Esophagus mucosa (tissue), 1 donor: ENCODE data around the gene CES5A. TPM values are rescaled to one million over a fixed set of nuclear protein-coding genes. Genes with fewer than 3 reads are reported as not detected.
"Not testable (repeated sequence)": the region's sequence is repeated elsewhere in the genome, so short reads cannot be mapped to it uniquely, and the experiment has no call there.

ENCODE experiments used
- ATAC-seq: fragments of 200-7000 bp; cut with Tn5 transposase; one replicate; pipeline ENCODE4 v1.9.1; 2020
- total RNA-seq: library from RNA; stranded (reverse); gene quantifications from one replicate; pipeline ENCODE4 v1.2.4, GENCODE V29; 2023
- donor health status: DM: yes; HTN: yes; CAD: no.

The CES5A gene
- total RNA-seq, 1 donor from 2014 or later = not detected

- no peak for ATAC-seq
Measured at GRCh38 chr16:55828680-55829079, 46.5 kb downstream of the CES5A start.

GRCh38 chr16:55825115-55825728 is 50.0 kb downstream of the CES5A start:
- no peak for ATAC-seq

DNA sequence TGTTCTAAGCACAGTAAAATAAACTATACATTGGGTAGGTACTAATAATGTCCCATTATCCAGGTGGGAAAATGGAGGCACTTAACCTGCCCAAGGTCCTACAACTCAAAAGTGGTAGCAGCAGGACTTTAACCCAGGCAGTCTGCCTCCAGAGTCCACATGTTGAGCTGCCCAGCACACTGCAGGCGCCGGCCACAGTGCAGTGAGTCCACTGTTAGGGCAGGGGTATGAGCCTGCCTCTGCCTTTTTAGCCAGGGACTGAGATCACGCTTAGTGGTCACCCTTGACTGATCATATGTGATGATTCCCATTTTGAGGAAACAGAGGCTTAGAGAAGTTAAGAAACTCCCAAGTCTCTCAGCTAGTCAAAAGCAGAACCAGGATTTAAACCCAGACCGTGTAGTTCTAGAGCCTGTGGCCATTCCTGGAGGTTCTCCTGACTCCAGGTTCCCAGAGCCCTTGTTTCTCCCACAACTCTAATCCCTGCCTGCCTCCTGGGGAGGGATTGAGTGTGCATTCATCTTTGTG is 50.6 kb downstream of the CES5A start:
- ATAC-seq = no peak

DNA sequence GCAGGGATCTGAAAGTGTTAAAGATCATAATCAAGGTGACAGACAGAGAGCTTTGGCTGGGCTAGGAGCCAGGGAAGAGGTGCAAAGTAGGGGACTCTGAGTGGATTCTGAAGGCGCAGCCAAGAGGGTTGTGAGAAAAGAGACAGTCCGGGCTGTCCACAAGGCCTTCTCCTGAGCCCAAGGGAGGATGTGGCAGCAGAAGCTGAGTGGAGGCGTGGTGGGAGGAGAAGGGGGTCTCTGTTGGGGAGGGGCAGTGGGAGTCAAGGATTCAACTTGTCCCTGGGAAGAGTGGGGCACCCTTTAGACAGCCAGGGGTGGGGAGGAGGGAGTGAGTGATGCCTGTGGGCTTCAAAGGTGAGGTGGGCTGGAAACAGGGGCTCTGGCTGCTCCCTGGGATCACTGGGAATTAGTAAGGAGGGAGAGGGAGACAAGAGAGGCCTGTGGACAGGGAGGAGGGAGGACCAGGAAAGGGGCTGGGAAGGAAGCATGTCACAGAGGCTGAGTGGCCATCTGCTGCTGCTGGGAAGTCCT is 52.8 kb downstream of the CES5A start:
- no peak for ATAC-seq

DNA sequence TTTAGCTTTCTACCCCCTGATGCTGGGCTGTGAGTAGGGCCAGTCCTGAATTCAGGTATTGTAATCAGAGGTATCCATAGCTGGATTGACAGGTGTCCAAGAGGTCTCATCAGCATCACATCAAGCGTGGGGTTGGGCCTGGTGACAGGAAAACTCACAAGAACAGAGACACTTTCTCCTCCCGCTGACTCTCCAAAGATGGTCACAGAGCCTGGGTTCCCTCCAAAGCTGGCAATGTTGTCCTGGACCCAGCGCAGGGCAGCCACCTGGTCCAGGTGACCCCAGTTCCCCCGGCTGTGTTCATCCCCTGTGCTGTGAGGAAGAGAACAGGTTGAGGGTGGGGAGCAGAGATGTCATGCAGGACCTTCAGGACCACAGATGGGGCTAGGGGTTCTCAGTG is 54.0 kb downstream of the CES5A start:
- ATAC-seq = no peak

- no peak for ATAC-seq
Measured at GRCh38 chr16:55820615-55821014, 54.6 kb downstream of the CES5A start.

- ATAC-seq = no peak
Measured at GRCh38 chr16:55817236-55817912, 57.8 kb downstream of the CES5A start.

DNA sequence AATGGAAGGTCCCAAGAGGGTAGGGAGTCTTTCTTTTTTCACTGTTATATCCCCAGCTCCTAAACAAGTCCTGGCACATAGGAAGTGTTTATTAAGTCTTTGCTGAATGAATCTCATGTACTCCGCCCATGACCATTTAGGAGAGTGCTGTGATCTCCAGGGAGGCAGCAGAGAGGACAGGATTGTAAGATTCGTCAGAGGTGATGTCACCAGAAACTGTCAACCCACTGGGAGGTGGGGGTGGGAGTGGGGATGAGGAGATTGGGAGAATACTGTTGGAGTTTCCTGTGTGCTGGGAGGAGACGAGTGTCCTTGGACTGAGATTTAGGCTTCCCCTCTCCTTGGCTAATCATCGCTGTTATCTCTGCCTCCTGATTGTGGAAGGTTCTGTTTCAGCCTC is 59.0 kb downstream of the CES5A start:
- ATAC-seq = peak; percentile 37

DNA sequence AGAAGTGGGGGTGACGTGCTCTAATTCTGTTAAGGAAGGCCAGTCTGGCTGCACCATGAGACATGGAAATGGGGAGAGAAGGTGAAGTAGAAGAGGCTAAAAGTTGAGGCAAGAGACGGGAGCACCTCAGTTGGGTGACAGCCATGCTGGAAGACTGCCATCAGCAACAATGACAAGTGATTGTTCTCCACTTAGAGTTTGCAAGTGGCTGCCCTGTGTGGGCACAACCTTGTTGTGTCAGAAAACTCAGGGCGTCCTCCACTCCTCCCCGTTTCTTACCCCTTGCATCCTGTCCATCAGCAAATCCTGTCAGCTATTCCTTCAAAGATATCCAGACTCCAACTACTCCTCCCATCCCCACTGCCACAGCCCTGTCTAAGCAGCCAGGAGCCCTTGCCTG is 59.9 kb downstream of the CES5A start:
- no peak for ATAC-seq

- ATAC-seq = not testable (repeated sequence)
Measured at GRCh38 chr16:55814174-55814573, 61.0 kb downstream of the CES5A start.

- not testable (repeated sequence) for ATAC-seq
Measured at GRCh38 chr16:55813730-55814129, 61.4 kb downstream of the CES5A start.

GRCh38 chr16:55812951-55813350 is 62.2 kb downstream of the CES5A start:
- no peak for ATAC-seq

- ATAC-seq = no peak
Measured at GRCh38 chr16:55811811-55812210, 63.4 kb downstream of the CES5A start.

DNA sequence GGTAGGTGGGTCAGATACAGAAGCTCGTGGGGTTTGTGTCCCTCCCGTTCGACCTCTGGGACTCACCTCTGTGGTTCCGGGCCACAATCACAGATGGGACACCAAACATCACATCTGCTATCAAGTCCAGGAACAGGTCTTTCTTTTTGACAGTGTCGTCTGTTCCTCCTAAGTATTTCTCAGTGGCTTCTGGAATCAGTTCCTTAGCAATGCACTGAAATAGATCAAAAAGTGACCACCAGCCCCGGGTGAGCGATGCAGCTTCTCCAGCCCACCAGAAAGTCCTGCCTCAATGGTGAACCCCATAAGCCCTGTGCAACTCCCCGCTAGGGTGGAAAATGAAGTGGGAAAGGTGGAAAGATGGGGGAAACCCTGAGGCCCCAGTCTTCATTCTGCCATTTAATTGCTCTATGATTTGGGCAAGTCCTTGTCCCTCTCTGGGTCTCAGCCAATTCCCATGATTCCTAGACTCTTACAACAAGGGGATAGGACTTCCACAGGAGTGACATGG is 64.7 kb downstream of the CES5A start:
- ATAC-seq = no peak

- no peak for ATAC-seq
Measured at GRCh38 chr16:55809851-55810250, 65.3 kb downstream of the CES5A start.

- ATAC-seq = no peak
Measured at GRCh38 chr16:55809386-55809785, 65.8 kb downstream of the CES5A start.

- not testable (repeated sequence) for ATAC-seq
Measured at GRCh38 chr16:55808286-55808685, 66.9 kb downstream of the CES5A start.

DNA sequence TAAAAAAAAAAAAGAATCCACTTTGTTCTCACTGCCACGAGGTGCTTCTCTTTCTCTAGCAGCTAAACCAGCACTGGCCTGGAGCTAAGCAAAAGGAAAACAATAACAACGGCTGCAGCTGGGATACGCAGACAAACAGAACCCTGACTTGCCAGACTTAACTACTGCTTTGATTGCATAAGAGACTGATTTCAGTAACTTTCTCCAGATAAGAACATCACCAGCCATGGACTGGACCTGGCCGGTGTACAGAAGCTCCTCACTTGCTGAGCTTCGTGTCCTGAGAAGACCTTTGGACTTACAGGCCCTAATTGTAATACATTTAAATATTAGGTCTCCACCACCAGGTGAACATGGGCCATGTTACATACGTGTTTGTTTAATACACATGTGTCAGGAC is 70.1 kb downstream of the CES5A start:
- ATAC-seq = not testable (repeated sequence)

DNA sequence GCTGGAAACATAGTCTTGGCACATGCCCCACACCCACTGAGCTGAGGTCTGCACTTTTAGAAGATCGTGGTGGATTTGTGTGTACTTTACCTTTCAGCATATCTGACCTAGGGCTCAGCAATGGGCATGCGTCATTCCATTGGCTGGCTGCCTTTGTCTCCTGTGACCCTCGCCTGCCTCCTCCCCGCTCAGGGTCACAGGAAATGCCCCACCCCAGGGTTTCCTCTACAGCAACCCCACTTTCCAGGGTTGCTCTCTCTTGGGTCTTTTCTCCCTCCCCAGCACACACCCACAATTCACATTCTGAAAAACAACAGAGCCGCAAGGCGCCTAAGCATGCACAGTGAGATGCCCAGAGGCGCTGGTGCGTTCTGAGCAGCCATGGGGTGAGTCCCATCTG is 71.5 kb downstream of the CES5A start:
- not testable (repeated sequence) for ATAC-seq
